HG03097 (cell line): ENCODE data around the gene KLHL5.
A peak's percentile ranks its signal among the peaks of the same experiment; 100 is the strongest.

Source experiments
- ATAC-seq: cut with Tn5 transposase; IDR thresholded peaks from one replicate; pipeline ENCODE4 v1.9.1; 2021; ENCODE audit not compliant: unreplicated experiment, low FRiP score

Gene KLHL5

GRCh38 chr4:39043058-39043860 lies 18.8 kb upstream of the KLHL5 start:
- ATAC-seq, result no peak

GRCh38 chr4:39043861-39044363 lies 18.1 kb upstream of the KLHL5 start:
- no peak for ATAC-seq

- peak; percentile 55 for ATAC-seq
These were observed 17.6 kb upstream of the KLHL5 start for GRCh38 chr4:39044364-39044955.

GRCh38 chr4:39044956-39045826 lies 16.8 kb upstream of the KLHL5 start:
- no peak for ATAC-seq

- no peak for ATAC-seq
These were observed 16.2 kb upstream of the KLHL5 start for GRCh38 chr4:39045827-39046221.

GRCh38 chr4:39046249-39046648 lies 15.8 kb upstream of the KLHL5 start:
- ATAC-seq, result no peak

- no peak for ATAC-seq
These were observed 14.4 kb upstream of the KLHL5 start for GRCh38 chr4:39047681-39048080.

- ATAC-seq, result no peak
These were observed 13.7 kb upstream of the KLHL5 start for GRCh38 chr4:39048311-39048710.

- no peak for ATAC-seq
These were observed 11.4 kb upstream of the KLHL5 start for GRCh38 chr4:39050590-39050989.

GRCh38 chr4:39051492-39051891 lies 10.5 kb upstream of the KLHL5 start:
- ATAC-seq, result no peak

GRCh38 chr4:39053983-39054382 lies 8.0 kb upstream of the KLHL5 start:
- no peak for ATAC-seq

GRCh38 chr4:39054497-39054896 lies 7.5 kb upstream of the KLHL5 start:
- no peak for ATAC-seq

GRCh38 chr4:39056023-39056422 lies 6.0 kb upstream of the KLHL5 start:
- ATAC-seq, result no peak

GRCh38 chr4:39061457-39061856 lies 575 bp upstream of the KLHL5 start:
- no peak for ATAC-seq

GRCh38 chr4:39062770-39063097 lies 702 bp downstream of the KLHL5 start:
- ATAC-seq, result no peak

GRCh38 chr4:39063430-39063829 lies 1.4 kb downstream of the KLHL5 start:
- no peak for ATAC-seq

GRCh38 chr4:39066371-39066770 lies 4.3 kb downstream of the KLHL5 start:
- no peak for ATAC-seq

- no peak for ATAC-seq
These were observed 5.0 kb downstream of the KLHL5 start for GRCh38 chr4:39067031-39067430.

GRCh38 chr4:39067451-39067850 lies 5.4 kb downstream of the KLHL5 start:
- no peak for ATAC-seq

GRCh38 chr4:39068907-39069306 lies 6.9 kb downstream of the KLHL5 start:
- ATAC-seq, result no peak

- ATAC-seq, result no peak
These were observed 16.8 kb downstream of the KLHL5 start for GRCh38 chr4:39078829-39079228.
